BLaER1 treated with 17β-estradiol and CSF1 and Interleukin-3, amounts not matched to agents 10 nM and 100 nM (cell line): Measurements from ENCODE around the gene HUWE1.
A peak's percentile ranks its signal among the peaks of the same experiment; 100 is the strongest.
"Not testable (repeated sequence)": the region's sequence is repeated elsewhere in the genome, so short reads cannot be mapped to it uniquely, and the experiment has no call there.

Experiments used
- H3K27ac ChIP-seq, 11 experiments: shearing (Covaris generic); formaldehyde crosslinking; 2 replicates each; pipeline ENCODE4 v1.8.1; 2022
- H3K27me3 ChIP-seq, 11 experiments: shearing (Covaris generic); formaldehyde crosslinking; 2 replicates each; pipeline ENCODE4 v1.8.1; 2022
- H3K36me3 ChIP-seq, 11 experiments: shearing (Covaris generic); formaldehyde crosslinking; 2 replicates each; pipeline ENCODE4 v1.8.1; 2022
- H3K4me1 ChIP-seq, 10 experiments: shearing (Covaris generic); formaldehyde crosslinking; 2 replicates each; pipeline ENCODE4 v1.8.1; 2022
- H3K4me2 ChIP-seq, 11 experiments: shearing (Covaris generic); formaldehyde crosslinking; 2 replicates each; pipeline ENCODE4 v1.8.1; 2022
- H3K4me3 ChIP-seq, 10 experiments: shearing (Covaris generic); formaldehyde crosslinking; 2 replicates each; pipeline ENCODE4 v1.8.1; 2022
- H3K9ac ChIP-seq, 11 experiments: shearing (Covaris generic); formaldehyde crosslinking; 2 replicates each; pipeline ENCODE4 v1.8.1; 2022
- H3K9me3 ChIP-seq, 11 experiments: shearing (Covaris generic); formaldehyde crosslinking; replicated peaks in 1 of 11; 2 replicates each; pipeline ENCODE4 v1.8.1; 2022
- H4K20me1 ChIP-seq, 11 experiments: shearing (Covaris generic); formaldehyde crosslinking; 2 replicates each; pipeline ENCODE4 v1.8.1; 2022
- Cebpa-rat ChIP-seq, 11 experiments: shearing (Covaris generic); IDR thresholded peaks; 2 replicates each; pipeline ENCODE4 v1.8.1; 2022

HUWE1 gene

DNA sequence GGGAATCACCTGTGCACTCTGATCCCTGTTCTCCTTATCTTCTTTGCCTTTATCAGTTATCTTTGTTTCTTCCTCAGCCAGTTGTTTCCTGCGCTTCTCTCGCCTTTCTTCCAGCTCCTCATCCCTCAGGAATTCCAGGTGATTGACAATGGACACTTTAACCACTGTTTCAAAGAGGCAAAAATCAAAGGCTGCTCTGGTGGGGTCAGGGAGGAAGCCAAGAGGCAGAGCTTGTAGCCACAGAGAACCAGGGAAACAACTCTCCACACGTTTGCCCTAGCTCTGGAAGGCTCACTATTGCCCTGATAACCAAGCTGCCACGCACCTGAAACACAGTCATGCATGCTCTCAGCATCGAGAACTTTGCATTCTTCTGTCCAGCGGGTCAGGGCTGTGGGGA lies 127.9 kb downstream of the HUWE1 start:
- no peak for TF ChIP-seq Cebpa-rat (IDR thresholded peaks at IDR 0.05)
- no peaks in the 10 kb centered on the region; a peak in 1 of 22 replicates for H3K9me3 ChIP-seq
- peaks cover 96 to 100% (median 99%) of the 10 kb centered on the region in 11 experiments for H3K27me3 ChIP-seq
- H3K9ac ChIP-seq: no peak overlapping the region
- H3K36me3 ChIP-seq: peaks cover 83 to 100% (median 99%) of the 10 kb centered on the region in 11 experiments
- H3K4me1 ChIP-seq: no peaks in the 10 kb centered on the region
- H4K20me1 ChIP-seq: peaks cover 0 to 74% (median 15%) of the 10 kb centered on the region in 11 experiments; a peak in 13 of 22 replicates
- no peak overlapping the region for H3K4me2 ChIP-seq
- H3K4me3 ChIP-seq: no peak overlapping the region
- no peak overlapping the region for H3K27ac ChIP-seq

DNA sequence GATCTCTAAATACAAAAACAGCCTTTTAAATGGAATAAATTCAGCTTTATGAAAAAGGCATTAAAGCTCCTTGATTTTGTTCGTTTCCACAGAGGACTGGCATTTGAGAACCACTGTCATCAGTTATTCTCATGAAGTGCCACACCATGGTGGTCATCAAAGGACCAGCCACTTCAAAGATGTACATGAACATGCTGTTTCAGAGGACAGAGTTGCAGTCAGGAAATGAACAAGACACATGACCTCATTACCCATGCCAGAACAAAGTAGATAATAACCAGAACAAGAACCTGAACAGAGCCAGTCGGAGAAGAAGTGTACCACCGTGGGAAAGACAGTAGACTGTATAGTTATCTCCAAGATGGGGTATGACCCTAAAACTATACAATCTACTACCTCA lies 129.7 kb downstream of the HUWE1 start:
- peaks cover 80 to 100% (median 98%) of the 10 kb centered on the region in 11 experiments for H3K36me3 ChIP-seq
- H3K9me3 ChIP-seq: no peaks in the 10 kb centered on the region; a peak in 1 of 22 replicates
- no peak for TF ChIP-seq Cebpa-rat (IDR thresholded peaks at IDR 0.05)
- H4K20me1 ChIP-seq: peaks cover 0 to 76% (median 21%) of the 10 kb centered on the region in 11 experiments; a peak in 12 of 22 replicates
- no peak overlapping the region for H3K4me2 ChIP-seq
- no peaks in the 10 kb centered on the region for H3K4me1 ChIP-seq
- H3K27ac ChIP-seq: no peak overlapping the region
- H3K27me3 ChIP-seq: peaks cover 96 to 100% (median 99%) of the 10 kb centered on the region in 11 experiments
- H3K4me3 ChIP-seq: no peak overlapping the region
- no peak overlapping the region for H3K9ac ChIP-seq

DNA sequence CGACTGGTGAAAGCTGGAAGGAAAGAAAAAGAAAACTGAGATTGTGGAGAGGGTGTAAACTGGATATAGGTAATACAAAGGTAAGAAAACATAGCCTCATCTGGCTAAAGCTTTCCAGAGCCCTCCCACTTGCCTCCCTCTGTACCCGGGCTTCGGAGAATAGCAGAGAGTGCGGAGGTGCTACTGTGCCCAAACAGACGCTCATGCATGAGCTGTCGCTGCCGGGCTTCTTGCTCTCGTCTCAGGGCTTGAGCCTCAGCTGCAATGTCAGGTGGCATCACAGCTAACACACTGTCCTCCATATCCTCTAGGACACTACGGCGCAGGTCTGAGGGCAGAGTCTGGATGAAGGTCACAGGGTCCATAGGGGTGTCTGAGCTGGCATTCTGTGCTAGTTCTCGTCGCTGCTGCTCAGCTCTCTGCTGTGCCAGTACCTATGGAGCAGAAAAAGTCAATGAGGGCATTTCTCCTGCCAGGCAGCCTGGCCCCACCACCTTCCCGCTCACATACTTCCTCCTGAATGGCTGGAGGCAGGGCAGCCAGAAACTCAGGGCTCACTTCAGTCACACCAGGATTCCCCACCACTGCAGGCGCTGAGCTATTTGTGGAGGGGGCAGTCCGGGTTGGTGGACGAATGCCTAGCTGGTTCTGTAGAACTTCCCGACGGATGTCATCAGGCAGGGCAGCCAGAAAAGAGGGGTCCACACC lies 135.6 kb downstream of the HUWE1 start:
- H3K36me3 ChIP-seq: peaks cover 91 to 100% (median 99%) of the 10 kb centered on the region in 11 experiments
- H3K27me3 ChIP-seq: peaks cover 88 to 100% (median 100%) of the 10 kb centered on the region in 11 experiments
- no peak overlapping the region for H3K27ac ChIP-seq
- H3K4me3 ChIP-seq: no peak overlapping the region
- H3K9me3 ChIP-seq: no peaks in the 10 kb centered on the region
- H4K20me1 ChIP-seq: peaks cover 0 to 86% (median 39%) of the 10 kb centered on the region in 11 experiments; a peak in 15 of 22 replicates
- H3K9ac ChIP-seq: no peak overlapping the region
- H3K4me1 ChIP-seq: no peaks in the 10 kb centered on the region
- no peak for TF ChIP-seq Cebpa-rat (IDR thresholded peaks at IDR 0.05)
- H3K4me2 ChIP-seq: no peak overlapping the region

DNA sequence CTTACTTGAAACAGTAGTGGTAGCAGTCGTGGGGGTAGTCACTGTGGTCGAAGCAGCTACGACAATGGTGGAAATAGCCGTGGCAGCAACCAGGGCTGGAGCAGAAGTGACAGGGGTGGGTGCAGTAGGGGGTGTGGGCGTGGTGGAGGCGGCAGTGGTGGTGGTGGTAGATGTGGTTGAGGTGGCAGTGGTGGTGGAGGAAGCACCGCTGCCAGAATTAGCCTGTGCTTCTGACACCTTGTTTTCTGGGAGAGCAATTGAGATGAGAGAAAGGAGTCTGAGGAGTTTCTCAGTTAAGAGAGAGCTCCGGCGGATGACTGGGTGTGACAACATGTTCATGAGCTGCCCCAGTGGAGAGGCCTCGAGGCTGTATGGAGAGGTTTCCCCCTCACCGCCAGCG lies 138.9 kb downstream of the HUWE1 start:
- no peak overlapping the region for H3K27ac ChIP-seq
- peaks cover 88 to 100% (median 100%) of the 10 kb centered on the region in 11 experiments for H3K27me3 ChIP-seq
- H3K9me3 ChIP-seq: no peaks in the 10 kb centered on the region
- H3K9ac ChIP-seq: no peak overlapping the region
- H3K4me1 ChIP-seq: no peaks in the 10 kb centered on the region
- TF ChIP-seq Cebpa-rat (IDR thresholded peaks at IDR 0.05): no peak
- H4K20me1 ChIP-seq: peaks cover 0 to 91% (median 39%) of the 10 kb centered on the region in 11 experiments; a peak in 16 of 22 replicates
- no peak overlapping the region for H3K4me2 ChIP-seq
- no peak overlapping the region for H3K4me3 ChIP-seq
- peaks cover 99 to 100% (median 100%) of the 10 kb centered on the region in 11 experiments for H3K36me3 ChIP-seq

DNA sequence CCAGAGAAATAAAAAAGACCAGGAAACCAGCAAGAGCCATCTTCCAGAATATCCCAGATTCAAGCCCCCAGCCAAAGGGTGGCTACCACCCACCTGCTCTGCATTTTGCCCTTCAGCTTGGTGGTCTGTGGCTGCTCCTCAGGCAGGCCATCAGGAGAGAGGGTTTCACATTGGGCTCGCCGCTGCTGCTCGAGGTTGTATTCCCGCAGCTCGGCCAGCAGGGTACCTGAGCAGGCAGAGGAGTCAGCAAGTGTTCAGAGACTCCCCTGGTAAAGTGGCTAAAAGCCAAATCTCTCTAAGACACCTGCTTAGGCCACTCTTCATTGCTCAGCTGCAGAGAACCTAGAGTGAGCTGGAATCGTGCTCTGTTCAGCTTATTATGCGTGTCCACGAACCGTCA lies 141.6 kb downstream of the HUWE1 start:
- H3K9ac ChIP-seq: no peak overlapping the region
- peaks cover 80 to 100% (median 98%) of the 10 kb centered on the region in 11 experiments for H3K27me3 ChIP-seq
- peaks cover 94 to 100% (median 99%) of the 10 kb centered on the region in 11 experiments for H3K36me3 ChIP-seq
- no peaks in the 10 kb centered on the region for H3K9me3 ChIP-seq
- H3K27ac ChIP-seq: no peak overlapping the region
- H3K4me2 ChIP-seq: no peak overlapping the region
- H4K20me1 ChIP-seq: peaks cover 0 to 77% (median 19%) of the 10 kb centered on the region in 11 experiments; a peak in 14 of 22 replicates
- TF ChIP-seq Cebpa-rat (IDR thresholded peaks at IDR 0.05): no peak
- no peak overlapping the region for H3K4me3 ChIP-seq
- no peaks in the 10 kb centered on the region for H3K4me1 ChIP-seq

DNA sequence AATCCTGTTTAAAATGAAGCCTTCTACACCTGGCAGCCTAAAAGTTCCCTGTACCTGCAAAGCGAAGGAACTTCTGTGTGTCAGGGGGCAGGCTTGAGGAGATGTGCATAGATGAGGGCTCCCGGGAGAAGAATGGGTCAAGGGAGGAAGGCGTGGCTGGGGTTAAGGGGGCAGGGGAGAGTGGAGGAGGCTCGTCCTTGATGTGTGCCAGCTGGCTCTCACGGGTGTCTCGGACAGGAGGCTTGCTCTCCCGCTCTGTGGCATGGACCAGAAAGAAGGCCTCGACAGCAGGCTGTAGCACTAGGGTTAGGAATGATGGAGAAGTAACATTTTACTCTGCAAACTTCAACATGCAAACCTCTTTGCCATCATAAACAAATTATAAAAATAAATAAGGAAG lies 147.7 kb downstream of the HUWE1 start:
- Histone ChIP-seq H3K27me3 (peaks cover 34 to 99% (median 94%) of the 10 kb centered on the region in 11 experiments), H3K4me3 (no peak overlapping the region), H3K27ac (no peak overlapping the region), H3K36me3 (peaks cover 95 to 100% (median 99%) of the 10 kb centered on the region in 11 experiments), H3K9me3 (no peaks in the 10 kb centered on the region), H3K4me1 (no peaks in the 10 kb centered on the region), H3K9ac (no peak overlapping the region), H3K4me2 (no peak overlapping the region), H4K20me1 (peaks cover 0 to 56% (median 5%) of the 10 kb centered on the region in 11 experiments; a peak in 11 of 22 replicates)
- TF ChIP-seq Cebpa-rat (IDR thresholded peaks at IDR 0.05): no peak

DNA sequence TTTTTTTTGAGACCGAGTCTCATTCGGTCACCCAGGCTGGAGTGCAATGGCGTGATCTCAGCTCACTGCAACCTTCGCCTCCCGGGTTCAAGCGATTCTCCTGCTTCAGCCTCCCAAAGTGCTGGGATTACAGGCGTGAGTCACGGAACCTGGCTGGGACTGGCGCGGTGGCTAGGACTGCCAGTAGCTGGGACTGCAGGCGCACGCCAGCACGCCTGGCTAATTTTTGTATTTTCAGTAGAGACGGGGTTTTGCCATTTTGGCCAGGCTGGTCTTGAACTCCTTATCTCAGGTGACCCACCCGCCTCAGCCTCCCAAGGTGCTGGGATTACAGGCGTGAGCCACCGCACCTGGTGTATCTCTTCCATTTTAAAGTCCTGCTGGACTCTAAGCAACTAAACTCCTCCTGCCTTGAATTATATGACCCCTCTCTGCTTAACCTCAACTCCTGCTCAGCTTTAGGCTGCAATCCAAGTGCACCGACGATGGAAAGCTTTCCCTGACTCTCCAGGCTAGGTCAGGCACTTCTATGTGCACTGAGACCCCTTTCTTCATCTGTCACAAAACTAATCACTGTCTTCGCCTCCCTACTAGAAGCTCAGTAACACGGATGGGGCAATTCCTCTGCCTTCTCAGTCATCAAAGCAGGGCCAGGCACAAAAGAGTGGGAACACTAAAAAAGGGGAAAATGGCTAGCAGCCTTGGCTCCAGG lies 155.1 kb downstream of the HUWE1 start:
- Histone ChIP-seq H3K36me3 (peaks cover 32 to 52% (median 41%) of the 10 kb centered on the region in 11 experiments), H3K27me3 (peaks cover 43 to 76% (median 63%) of the 10 kb centered on the region in 11 experiments), H3K9me3 (peaks cover 24 to 41% (median 33%) of the 10 kb centered on the region in 11 experiments), H4K20me1 (peaks cover 0 to 27% (median 4%) of the 10 kb centered on the region in 11 experiments; a peak in 8 of 22 replicates)
- not testable (repeated sequence) for H3K9ac ChIP-seq, H3K27ac ChIP-seq, H3K4me1 ChIP-seq, H3K4me3 ChIP-seq, H3K4me2 ChIP-seq

DNA sequence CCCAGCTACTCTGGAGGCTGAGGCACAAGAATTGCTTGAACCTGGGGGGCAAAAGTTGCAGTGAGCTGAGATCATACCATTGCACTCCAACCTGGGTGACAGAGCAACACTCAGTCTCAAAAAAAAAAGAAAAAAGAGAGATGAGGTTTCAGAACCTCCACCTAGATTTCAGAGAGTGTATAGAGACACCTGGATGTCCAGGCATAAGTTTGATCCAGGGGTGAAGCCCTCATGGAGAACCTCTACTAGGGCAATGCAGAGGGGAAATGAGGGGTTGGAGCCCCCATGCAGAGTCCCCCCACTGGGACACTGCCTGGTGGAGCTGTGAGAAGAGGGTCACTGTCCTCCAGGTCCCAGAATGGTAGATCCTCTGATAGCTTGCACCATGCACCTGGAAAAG lies 159.5 kb downstream of the HUWE1 start:
- Histone ChIP-seq H3K27ac (no peak overlapping the region), H3K4me3 (no peak overlapping the region; a peak in 1 of 20 replicates), H3K4me1 (no peaks in the 10 kb centered on the region; a peak in 1 of 20 replicates), H3K27me3 (peaks cover 19 to 64% (median 48%) of the 10 kb centered on the region in 11 experiments), H3K9ac (no peak overlapping the region), H3K4me2 (no peak overlapping the region), H4K20me1 (peaks cover 0 to 6% (median 0%) of the 10 kb centered on the region in 11 experiments; a peak in 2 of 22 replicates), H3K36me3 (peaks cover 0 to 8% (median 0%) of the 10 kb centered on the region in 11 experiments; a peak in 2 of 22 replicates), H3K9me3 (peaks cover 26 to 49% (median 38%) of the 10 kb centered on the region in 11 experiments)
- no peak for TF ChIP-seq Cebpa-rat (IDR thresholded peaks at IDR 0.05)

DNA sequence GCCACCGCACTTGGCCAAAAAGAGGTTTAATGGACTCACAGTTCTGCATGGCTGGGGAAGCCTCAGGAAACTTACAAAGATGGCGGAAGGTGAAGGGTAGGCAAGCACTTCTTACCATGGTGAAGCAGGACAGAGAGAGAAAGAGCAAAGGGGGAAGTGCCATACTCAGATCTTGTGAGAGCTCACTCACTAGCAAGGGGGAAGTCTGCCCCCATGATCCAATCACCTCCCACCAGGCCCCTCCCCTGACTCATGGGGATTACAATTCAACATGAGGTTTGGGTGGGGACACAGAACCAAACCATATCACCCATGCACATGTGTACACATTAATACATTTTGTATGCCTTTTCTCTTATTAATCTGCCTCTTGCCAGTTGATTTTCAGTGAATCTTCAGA lies 175.2 kb downstream of the HUWE1 start:
- Histone ChIP-seq H3K27me3 (peaks cover 32 to 77% (median 67%) of the 10 kb centered on the region in 11 experiments; a peak in 21 of 22 replicates), H3K4me2 (peak overlapping the region in 1 of 11 experiments; percentile 26; a peak in 1 of 22 replicates), H4K20me1 (no peaks in the 10 kb centered on the region), H3K4me1 (peaks cover 0 to 12% (median 0%) of the 10 kb centered on the region in 10 experiments; a peak in 2 of 20 replicates), H3K36me3 (no peaks in the 10 kb centered on the region), H3K9me3 (peaks cover 11 to 22% (median 14%) of the 10 kb centered on the region in 11 experiments; a peak in 21 of 22 replicates), H3K4me3 (no peak overlapping the region), H3K9ac (no peak overlapping the region), H3K27ac (no peak overlapping the region)
- no peak for TF ChIP-seq Cebpa-rat (IDR thresholded peaks at IDR 0.05)

DNA sequence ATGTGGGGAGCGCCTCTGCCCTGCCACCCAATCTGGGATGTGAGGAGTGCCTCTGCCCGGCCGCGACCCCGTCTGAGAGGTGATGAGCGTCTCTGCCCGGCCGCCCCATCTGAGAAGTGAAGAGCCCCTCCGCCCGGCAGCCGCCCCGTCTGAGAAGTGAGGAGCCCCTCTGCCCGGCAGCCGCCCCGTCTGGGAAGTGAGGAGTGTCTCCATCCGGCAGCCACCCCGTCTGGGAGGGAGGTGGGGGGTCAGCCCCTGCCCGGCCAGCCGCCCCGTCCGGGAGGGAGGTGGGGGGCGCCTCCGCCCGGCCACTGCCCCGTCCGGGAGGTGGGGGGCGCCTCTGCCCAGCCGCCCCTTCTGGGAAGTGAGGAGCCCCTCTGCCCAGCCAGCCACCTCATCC lies 182.5 kb downstream of the HUWE1 start:
- not testable (repeated sequence) for H3K9ac ChIP-seq, H3K4me3 ChIP-seq, H3K36me3 ChIP-seq, H3K4me1 ChIP-seq, H3K27ac ChIP-seq, H4K20me1 ChIP-seq, H3K4me2 ChIP-seq
- H3K27me3 ChIP-seq: peaks cover 14 to 37% (median 26%) of the 10 kb centered on the region in 11 experiments; a peak in 20 of 22 replicates
- peaks cover 8 to 37% (median 27%) of the 10 kb centered on the region in 11 experiments; a peak in 20 of 22 replicates for H3K9me3 ChIP-seq
